Non-pigmented ciliary epithelial cell (primary cell): Measurements from ENCODE around the gene MOAP1.
"Not testable (repeated sequence)": the region's sequence is repeated elsewhere in the genome, so short reads cannot be mapped to it uniquely, and the experiment has no call there.

Experiments
- DNase-seq: peaks from one replicate; pipeline ENCODE4 v3.0.0-alpha.2; 2010; ENCODE audit warnings: low read depth

Gene MOAP1

DNA sequence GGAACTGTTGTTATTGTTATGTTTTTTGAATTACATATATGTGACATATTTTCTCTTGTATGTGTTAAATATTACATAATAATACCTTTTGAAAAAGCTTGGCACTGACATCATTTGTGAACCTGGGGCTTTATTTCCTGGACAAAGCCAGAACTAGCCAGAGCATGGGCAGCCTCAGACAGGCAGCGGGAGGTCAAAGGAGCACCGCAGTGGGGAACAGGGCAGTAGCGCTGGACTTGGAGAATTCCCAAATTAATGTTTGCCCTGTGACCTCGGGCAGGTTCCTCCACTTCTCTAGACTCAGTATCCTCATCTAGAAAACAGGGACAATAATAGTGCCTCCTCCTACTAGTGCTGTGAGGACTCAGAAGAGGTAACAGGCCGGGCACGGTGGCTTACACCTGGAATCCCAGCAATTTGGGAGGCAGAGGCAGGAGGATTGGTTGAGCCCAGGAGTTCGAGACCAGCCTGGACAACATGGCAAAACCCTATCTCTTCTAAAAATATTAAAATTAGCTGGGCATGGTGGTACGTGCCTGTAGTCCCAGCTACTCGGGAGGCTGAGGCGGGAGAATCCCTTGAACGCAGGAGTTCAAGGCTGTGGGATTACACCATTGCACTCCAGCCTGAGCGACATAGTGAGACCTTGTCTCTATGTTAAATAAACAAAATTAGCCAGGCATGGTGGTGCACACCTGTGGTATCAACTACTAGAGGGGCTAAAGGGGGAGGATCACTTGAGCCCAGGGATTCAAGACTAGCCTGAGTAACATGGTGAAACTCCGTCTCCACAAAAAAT lies 41.6 kb downstream of the MOAP1 start:
- no peak for DNase-seq

DNA sequence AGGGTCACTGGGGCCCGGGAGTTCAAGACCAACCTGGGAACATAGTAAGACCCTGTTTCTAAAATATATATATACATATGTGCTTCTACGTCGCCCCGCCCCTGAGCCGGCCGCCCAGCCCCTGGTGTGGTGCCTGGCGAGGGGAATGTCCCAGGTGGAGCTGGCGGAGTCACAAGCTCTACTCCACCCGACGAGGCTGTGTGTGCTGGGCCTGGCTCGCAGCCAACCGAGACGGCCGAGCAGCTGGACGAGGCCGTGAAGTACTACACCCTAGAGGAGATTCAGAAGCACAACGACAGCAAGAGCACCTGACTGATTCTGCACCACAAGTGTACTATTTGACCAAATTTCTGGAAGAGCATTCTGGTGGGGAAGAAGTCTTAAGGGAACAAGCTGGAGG lies 46.8 kb downstream of the MOAP1 start:
- DNase-seq: no peak

DNA sequence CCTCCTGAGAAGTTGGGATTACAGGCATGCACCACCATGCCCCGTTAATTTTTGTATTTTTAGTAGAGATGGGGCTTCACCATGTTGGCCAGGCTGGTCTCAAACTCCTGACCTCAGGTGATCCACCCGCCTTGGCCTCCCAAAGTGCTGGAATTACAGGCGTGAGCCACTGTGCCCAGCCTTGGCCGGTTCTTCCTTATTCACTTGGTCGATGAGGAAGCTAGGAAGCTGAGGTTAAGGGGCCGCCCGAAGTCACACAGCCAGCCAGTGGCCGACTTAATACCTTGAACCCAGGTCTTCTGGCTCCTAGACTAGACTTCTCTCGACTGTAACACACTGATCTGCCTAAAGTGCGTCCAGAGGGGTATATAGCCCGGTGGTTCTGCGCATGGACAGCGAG lies 48.2 kb downstream of the MOAP1 start:
- not testable (repeated sequence) for DNase-seq

DNA sequence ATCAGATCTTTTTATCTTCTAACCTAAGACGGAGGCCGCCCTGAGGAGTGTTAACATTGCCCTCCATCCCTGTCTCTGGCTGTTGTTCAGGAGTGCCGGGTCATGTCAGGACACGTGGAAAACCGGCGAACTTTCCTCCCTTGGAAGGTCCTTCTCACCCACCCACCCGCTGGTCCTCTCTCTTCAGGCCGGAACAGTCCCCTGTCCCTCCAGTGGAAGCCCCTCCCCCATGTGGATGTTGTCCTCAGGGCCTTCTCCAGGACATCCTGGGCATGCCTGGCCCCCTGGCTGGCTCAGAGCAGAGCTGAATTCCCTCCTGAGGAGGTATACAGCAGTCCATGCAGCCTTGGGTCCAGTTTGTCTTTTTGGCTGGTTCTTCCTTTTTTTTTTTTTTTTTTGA lies 48.7 kb downstream of the MOAP1 start:
- DNase-seq: no peak

DNA sequence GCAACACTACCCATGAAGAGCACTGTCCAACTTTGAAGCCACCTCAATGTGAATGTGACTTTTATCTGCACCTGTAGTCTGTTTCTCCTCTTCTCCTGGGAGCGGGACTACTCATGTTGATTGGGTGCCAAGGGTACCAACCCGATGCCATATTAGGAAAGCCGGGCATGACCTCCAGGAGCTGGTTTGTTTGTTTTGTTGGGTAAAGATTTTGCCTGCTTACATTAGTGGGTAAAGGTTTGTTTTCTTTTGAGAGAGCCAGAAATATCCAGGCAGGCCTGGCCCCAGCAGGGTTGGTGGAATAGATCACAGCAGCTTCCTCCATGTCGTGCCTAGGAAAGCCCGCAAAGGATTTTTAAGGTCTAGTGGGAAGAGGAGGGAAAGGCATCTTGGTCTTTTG lies 49.3 kb downstream of the MOAP1 start:
- DNase-seq: no peak

GRCh38 chr14:93133464-93133863 lies 51.2 kb downstream of the MOAP1 start:
- no peak for DNase-seq

DNA sequence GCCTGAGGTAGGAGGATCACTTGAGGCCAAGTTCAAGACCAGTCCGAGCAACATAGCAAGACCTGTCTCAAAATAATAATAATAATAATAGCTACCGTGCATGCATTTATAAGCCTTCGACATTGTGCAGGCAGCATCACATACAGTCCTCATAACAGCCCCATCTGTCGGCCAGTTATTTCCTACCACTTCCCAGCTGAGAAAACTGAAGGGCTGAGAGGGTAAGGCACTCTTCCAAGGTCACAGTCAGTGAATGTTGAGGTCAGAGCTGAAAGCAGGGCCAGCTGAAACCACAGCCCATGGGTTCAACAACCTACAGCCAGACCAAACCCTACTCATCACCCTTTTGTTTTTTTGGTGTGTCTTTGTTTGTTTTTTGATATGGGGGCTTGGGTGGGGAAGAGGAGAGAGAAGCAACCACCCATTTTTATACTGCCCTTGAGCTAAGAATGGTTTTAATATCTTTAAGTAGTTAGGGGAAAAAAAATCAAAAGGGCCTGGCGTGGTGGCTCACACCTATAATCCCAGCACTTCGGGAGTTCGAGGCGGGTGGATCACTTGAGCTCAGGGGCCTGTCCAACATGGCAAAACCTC lies 52.1 kb downstream of the MOAP1 start:
- no peak for DNase-seq
